ENCODE measurements around the gene JMJD8. TPM values are rescaled to one million over a fixed set of nuclear protein-coding genes. Genes with fewer than 3 reads are reported as not detected.
A peak's percentile ranks its signal among the peaks of the same experiment; 100 is the strongest.

Gene JMJD8
- total and polyA plus RNA-seq, 2 experiments from 2014 or later, result 48.5 to 82.5 TPM

DNA sequence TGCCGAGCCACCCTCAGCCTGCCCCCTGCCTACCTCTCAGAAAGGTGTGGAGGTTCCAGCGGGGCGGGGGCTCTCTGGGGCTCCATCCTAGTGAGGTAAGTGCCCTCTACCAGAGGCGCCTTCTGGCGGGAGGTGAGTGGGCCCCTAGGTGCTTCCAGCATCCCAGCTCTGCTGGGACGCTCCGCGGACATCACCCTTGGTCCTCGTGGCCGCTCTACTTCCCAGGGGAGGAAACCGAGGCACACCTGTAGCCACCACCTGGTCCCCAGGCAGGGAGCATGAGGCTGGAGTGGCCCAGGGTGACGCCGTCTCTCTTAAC lies 41.1 kb downstream of the JMJD8 start (continued):
- TF ChIP-seq, protein P1, sequence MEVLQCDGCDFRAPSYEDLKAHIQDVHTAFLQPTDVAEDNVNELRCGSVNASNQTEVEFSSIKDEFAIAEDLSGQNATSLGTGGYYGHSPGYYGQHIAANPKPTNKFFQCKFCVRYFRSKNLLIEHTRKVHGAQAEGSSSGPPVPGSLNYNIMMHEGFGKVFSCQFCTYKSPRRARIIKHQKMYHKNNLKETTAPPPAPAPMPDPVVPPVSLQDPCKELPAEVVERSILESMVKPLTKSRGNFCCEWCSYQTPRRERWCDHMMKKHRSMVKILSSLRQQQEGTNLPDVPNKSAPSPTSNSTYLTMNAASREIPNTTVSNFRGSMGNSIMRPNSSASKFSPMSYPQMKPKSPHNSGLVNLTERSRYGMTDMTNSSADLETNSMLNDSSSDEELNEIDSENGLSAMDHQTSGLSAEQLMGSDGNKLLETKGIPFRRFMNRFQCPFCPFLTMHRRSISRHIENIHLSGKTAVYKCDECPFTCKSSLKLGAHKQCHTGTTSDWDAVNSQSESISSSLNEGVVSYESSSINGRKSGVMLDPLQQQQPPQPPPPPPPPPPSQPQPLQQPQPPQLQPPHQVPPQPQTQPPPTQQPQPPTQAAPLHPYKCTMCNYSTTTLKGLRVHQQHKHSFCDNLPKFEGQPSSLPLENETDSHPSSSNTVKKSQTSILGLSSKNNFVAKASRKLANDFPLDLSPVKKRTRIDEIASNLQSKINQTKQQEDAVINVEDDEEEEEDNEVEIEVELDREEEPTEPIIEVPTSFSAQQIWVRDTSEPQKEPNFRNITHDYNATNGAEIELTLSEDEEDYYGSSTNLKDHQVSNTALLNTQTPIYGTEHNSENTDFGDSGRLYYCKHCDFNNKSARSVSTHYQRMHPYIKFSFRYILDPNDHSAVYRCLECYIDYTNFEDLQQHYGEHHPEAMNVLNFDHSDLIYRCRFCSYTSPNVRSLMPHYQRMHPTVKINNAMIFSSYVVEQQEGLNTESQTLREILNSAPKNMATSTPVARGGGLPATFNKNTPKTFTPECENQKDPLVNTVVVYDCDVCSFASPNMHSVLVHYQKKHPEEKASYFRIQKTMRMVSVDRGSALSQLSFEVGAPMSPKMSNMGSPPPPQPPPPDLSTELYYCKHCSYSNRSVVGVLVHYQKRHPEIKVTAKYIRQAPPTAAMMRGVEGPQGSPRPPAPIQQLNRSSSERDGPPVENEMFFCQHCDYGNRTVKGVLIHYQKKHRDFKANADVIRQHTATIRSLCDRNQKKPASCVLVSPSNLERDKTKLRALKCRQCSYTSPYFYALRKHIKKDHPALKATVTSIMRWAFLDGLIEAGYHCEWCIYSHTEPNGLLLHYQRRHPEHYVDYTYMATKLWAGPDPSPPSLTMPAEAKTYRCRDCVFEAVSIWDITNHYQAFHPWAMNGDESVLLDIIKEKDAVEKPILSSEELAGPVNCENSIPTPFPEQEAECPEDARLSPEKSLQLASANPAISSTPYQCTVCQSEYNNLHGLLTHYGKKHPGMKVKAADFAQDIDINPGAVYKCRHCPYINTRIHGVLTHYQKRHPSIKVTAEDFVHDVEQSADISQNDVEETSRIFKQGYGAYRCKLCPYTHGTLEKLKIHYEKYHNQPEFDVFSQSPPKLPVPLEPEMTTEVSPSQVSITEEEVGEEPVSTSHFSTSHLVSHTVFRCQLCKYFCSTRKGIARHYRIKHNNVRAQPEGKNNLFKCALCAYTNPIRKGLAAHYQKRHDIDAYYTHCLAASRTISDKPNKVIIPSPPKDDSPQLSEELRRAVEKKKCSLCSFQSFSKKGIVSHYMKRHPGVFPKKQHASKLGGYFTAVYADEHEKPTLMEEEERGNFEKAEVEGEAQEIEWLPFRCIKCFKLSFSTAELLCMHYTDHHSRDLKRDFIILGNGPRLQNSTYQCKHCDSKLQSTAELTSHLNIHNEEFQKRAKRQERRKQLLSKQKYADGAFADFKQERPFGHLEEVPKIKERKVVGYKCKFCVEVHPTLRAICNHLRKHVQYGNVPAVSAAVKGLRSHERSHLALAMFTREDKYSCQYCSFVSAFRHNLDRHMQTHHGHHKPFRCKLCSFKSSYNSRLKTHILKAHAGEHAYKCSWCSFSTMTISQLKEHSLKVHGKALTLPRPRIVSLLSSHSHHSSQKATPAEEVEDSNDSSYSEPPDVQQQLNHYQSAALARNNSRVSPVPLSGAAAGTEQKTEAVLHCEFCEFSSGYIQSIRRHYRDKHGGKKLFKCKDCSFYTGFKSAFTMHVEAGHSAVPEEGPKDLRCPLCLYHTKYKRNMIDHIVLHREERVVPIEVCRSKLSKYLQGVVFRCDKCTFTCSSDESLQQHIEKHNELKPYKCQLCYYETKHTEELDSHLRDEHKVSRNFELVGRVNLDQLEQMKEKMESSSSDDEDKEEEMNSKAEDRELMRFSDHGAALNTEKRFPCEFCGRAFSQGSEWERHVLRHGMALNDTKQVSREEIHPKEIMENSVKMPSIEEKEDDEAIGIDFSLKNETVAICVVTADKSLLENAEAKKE (CRISPR knock-in tag; IDR thresholded peaks at IDR 0.05), result no peak
- TF ChIP-seq ZNF114 (CRISPR knock-in tag; IDR thresholded peaks at IDR 0.05), result no peak
- no peak for TF ChIP-seq EZH2 (IDR thresholded peaks at IDR 0.05; ENCODE audit: low read depth, unreplicated experiment)
- no peak for TF ChIP-seq JUNB (IDR thresholded peaks at IDR 0.05; ENCODE audit: unreplicated experiment)
- no peak for TF ChIP-seq NANOG (IDR thresholded peaks at IDR 0.05; ENCODE audit: borderline replicate concordance)
- no peak for TF ChIP-seq CREB1 (CRISPR knock-in tag; IDR thresholded peaks at IDR 0.05; ENCODE audit: low read depth)

DNA sequence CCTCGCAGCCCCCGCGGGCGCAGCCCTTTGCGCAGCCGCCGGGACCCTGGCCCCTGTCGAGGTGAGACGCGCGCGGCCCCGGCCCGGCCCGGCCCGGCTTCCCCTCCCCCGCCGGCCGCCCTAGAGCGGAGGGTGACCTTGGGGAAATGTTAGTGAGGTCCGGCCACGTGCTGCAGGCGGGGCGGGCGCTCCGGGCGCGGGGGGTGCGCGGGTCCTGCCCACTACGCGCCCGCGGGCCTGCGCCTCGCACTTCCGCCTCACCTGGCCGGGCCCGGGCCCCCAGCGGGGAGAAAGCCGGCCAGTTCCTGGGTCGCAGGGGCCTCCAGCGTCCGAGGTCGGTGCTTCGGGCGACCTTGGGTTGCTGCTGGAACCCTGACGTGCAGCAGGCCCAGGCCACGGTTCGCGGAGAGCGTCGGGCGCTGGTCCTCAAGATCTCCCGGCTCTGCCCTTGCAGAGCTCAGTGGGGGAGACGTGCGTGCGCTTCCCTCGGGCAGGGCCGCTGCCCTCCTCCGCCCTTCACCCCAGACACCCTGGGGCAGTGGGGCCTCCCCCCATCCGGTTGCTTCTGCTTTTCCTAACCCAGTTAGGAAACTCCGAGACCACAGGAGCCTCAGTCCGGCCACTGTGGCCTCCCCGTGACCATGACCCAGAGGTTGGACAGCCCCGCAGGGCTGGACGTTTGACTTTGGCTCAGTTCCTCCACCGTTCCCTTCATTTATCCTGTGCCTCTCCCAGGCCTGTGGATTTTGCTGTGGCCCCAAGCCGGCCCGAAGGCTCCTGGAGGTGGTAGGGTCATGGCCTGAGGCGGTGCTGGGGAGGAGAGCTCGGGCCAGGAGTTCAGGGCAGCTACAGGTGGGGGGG lies 41.7 kb downstream of the JMJD8 start:
- H3K27me3 ChIP-seq (ENCODE audit: insufficient read depth), result no peaks in the 10 kb centered on the region
- Mint-ChIP-seq H3K4me3 (peak overlapping the region; percentile 75), H3K36me3 (ENCODE audit: low read depth) (no peaks in the 10 kb centered on the region), H3K27me3 (ENCODE audit: insufficient read depth, low read depth, poor library complexity) (peaks cover 8% of the 10 kb centered on the region), H3K9me3 (no peaks in the 10 kb centered on the region), H3K4me1 (peaks cover 21% of the 10 kb centered on the region; the same call in 2 of the 3 replicates), H3K27ac (no peak overlapping the region)
- H3K9me2 ChIP-seq (ENCODE audit: insufficient read depth), result no peaks in the 10 kb centered on the region
- peak overlapping the region; percentile 74 for H3K4me3 ChIP-seq
- peaks cover 17% of the 10 kb centered on the region; the same call in 1 of the 2 replicates for H3K79me2 ChIP-seq (replicated peaks; ENCODE audit: insufficient read depth)
- H3K4me1 ChIP-seq (ENCODE audit: insufficient read depth), result peaks cover 22% of the 10 kb centered on the region
- peak; percentile 63 for DNase-seq (ENCODE audit: low spot score)
- H3K27ac ChIP-seq (ENCODE audit: low read depth), result no peak overlapping the region
- H3K4me2 ChIP-seq, result peak overlapping the region; percentile 80
- TF ChIP-seq, protein P2, sequence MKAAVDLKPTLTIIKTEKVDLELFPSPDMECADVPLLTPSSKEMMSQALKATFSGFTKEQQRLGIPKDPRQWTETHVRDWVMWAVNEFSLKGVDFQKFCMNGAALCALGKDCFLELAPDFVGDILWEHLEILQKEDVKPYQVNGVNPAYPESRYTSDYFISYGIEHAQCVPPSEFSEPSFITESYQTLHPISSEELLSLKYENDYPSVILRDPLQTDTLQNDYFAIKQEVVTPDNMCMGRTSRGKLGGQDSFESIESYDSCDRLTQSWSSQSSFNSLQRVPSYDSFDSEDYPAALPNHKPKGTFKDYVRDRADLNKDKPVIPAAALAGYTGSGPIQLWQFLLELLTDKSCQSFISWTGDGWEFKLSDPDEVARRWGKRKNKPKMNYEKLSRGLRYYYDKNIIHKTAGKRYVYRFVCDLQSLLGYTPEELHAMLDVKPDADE (IDR thresholded peaks at IDR 0.05), result no peak
- TF ChIP-seq CREB1 (CRISPR knock-in tag; IDR thresholded peaks at IDR 0.05; ENCODE audit: low read depth) (no peak), EZH2 (IDR thresholded peaks at IDR 0.05; ENCODE audit: low read depth, unreplicated experiment) (no peak), EZH2phosphoT487 (IDR thresholded peaks at IDR 0.05; ENCODE audit: unreplicated experiment) (no peak), POLR2AphosphoS5 (IDR thresholded peaks at IDR 0.05; ENCODE audit: low read depth) (no peak)
- TF ChIP-seq, protein P3, sequence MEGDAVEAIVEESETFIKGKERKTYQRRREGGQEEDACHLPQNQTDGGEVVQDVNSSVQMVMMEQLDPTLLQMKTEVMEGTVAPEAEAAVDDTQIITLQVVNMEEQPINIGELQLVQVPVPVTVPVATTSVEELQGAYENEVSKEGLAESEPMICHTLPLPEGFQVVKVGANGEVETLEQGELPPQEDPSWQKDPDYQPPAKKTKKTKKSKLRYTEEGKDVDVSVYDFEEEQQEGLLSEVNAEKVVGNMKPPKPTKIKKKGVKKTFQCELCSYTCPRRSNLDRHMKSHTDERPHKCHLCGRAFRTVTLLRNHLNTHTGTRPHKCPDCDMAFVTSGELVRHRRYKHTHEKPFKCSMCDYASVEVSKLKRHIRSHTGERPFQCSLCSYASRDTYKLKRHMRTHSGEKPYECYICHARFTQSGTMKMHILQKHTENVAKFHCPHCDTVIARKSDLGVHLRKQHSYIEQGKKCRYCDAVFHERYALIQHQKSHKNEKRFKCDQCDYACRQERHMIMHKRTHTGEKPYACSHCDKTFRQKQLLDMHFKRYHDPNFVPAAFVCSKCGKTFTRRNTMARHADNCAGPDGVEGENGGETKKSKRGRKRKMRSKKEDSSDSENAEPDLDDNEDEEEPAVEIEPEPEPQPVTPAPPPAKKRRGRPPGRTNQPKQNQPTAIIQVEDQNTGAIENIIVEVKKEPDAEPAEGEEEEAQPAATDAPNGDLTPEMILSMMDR (conservative IDR thresholded peaks at IDR 0.05; ENCODE audit: low read depth in 2 of 2), result no peak
- 0 out of 2 replicates have a peak, but pooled peaks cover 4% of the 10 kb centered on the region for H3F3A ChIP-seq (replicated peaks; ENCODE audit: low read depth)
- no peaks in the 10 kb centered on the region; the same call in 1 of the 2 replicates for H4K20me1 ChIP-seq (replicated peaks; ENCODE audit: insufficient read depth)
- peak overlapping the region; percentile 18; the same call in 1 of the 2 replicates for H2AFZ ChIP-seq
- no peaks in the 10 kb centered on the region for H3K36me3 ChIP-seq (ENCODE audit: insufficient read depth)
- ATAC-seq, result peak; percentile 7
